G401.6 (cell line): ENCODE data around the gene RNF123.

Experiments used
- FAIRE-seq: peaks from 2 replicates; lab custom pipeline; 2012; peaks lifted over from hg19 to GRCh38; lab: Jason Lieb, UNC

The RNF123 gene

DNA sequence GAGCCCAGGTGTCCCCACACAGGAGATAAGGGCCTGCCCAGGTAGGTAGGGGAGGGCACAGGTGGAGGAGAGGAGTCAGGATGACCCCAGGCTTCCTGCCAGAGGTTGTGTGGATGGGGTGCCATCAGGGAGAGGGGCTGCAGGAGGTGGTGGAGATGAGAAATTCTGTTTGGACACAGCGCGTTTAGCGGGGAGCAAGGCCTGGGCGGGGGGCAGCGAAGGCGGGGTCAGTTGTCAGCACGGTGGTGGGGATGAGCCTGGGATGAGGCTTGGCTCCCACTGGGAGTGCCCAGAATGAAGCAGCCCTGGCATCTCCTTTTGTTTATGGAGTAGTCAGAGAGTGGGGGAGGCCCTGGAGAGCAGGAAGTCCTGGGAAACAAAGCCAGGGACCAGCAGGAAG, 14.6 kb downstream of the RNF123 start:
- no peak for FAIRE-seq

DNA sequence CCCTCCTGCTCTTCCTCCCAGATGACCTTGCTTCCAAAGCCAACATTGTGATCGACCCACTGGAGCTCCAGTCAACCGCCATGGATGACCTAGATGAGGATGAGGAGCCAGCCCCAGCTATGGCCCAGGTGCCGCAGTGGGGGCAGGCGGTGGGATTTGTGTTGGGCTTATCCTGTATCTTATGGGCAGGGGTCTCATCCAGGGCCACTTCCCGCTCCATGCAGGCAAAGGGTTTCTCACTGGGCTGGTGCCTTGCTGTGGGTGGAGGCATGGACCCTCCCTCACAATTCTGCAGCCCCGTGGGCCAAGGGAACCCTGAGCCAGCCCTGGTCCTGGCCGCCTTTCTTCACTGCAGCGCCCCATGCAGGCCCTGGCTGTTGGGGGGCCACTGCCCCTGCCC, 15.3 kb downstream of the RNF123 start:
- no peak for FAIRE-seq

DNA sequence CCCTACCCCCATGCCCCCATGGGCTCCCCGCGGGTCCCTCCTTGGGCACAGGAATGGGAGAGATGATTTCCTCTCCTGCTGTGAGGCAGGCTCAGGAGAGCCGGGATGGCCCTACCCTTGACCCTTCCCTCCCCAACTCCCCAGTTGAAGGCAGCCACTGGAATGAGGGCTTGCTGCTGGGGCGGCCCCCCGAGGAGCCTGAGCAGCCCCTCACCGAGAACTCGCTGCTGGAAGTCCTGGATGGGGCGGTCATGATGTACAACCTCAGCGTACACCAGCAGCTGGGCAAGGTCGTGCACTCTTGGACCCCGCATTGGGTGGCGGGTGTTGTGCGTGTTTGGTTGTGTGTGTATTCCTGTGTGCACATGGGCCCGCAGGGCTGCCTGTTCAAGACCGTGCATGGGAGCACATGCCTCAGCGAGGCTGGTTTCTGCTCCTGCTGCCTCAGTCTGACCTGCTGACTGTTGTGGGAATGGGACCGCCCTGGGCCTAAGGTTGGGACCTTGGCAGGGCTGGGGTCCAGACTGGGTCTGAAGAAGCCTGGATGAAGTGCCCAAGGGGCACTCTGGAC, 16.1 kb downstream of the RNF123 start:
- FAIRE-seq: no peak

DNA sequence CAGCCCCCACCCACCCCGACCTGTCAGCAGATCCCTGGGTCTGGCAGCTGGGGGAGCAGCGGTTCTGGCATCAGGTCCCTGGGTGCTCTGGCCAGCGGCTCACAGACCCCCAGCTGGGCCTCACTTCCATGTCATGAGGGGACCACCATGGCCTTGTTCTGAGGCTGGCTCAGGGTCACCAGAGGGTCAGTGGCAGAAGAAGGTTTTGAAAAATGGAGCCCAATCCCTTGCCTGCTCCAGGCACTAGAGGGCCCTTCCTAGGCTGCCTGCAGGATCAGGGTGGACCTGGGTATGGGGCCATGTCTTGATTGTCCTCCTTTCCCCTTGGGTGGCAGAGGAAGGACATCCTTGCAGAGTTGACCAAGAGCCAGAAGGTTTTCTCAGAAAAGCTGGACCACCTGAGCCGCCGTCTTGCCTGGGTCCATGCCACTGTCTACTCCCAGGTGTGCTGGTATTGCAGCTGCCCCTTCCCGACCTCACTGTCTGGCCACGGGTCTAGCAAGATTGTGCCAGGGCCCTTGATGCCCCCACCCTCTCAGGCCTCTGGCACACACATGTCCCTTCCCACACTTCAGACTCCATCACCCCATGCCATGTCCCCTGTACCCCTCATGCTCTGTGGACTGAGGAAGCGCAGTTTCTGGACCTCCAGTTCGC, 17.2 kb downstream of the RNF123 start:
- FAIRE-seq: no peak

DNA sequence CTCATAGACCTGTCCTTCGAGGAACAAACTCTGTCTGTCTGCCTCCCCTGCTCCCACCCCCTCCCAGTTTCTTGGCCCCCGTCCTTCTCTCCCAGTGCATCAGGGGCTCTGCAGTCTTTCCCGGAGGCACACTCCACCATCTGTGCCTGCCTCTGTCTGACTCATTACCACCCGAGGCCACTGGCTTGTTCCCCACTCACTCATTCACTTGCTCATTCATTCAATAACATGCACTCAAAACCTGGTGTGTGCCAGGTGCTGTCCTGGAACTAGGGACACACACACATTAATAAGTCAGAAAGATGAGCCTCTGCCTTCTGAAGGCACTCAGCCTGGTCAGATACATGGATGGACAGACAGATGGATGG, 17.7 kb downstream of the RNF123 start:
- FAIRE-seq: no peak

DNA sequence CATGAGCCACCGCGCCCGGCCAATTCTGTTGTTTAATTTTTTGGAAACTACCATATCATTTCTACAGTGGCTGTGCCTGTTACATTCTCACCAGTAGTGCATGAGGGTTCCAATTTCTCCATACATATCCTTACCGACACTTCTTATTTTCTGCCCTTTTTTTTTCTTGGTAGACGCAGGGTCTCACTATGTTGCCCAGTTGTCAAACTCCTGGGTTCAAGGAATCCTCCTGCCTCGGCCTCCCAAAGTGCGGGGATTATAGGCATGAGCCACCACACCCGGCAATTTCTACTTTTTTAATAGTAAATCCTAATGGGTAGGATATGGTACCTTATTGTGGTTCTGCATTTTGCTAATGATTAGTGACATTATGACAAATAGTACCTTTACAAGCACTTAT, 20.5 kb downstream of the RNF123 start:
- no peak for FAIRE-seq

DNA sequence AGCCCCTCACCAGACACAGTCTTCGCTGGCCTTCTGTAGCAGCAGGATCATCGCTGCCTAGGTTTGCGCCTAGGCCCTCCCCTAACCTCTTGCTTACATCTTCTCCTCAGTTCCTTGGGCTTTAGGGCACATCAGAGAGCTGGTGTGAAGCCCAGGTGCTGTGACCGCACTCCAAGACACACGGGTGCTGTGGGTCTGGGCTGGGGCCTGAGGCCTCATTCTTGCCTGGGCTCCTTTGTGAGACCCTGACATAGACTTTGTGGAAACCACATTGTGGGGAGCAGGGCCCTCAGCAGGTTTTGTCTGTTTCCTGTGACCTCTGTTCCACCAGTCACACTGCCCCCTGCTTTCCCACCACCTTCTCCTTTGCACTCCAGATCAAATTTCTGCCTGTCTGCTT, 22.1 kb downstream of the RNF123 start:
- no peak for FAIRE-seq

DNA sequence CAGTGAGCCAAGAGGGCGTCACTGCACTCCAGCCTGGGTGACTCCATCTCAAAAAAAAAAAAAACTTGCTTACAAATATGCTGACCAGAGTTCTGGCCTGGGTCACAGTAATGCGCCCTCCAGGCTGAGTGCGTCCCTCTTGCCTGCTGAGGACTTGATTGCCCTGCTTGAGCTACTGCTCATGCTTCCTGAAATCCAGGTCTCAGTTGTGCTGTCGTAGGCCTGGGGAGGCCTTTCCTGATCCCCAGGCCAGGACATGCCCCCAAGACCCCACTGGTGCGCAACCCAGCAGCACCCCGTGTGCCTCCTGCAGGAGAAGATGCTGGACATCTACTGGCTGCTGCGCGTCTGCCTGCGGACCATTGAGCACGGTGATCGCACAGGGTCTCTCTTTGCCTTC, 22.8 kb downstream of the RNF123 start:
- no peak for FAIRE-seq

DNA sequence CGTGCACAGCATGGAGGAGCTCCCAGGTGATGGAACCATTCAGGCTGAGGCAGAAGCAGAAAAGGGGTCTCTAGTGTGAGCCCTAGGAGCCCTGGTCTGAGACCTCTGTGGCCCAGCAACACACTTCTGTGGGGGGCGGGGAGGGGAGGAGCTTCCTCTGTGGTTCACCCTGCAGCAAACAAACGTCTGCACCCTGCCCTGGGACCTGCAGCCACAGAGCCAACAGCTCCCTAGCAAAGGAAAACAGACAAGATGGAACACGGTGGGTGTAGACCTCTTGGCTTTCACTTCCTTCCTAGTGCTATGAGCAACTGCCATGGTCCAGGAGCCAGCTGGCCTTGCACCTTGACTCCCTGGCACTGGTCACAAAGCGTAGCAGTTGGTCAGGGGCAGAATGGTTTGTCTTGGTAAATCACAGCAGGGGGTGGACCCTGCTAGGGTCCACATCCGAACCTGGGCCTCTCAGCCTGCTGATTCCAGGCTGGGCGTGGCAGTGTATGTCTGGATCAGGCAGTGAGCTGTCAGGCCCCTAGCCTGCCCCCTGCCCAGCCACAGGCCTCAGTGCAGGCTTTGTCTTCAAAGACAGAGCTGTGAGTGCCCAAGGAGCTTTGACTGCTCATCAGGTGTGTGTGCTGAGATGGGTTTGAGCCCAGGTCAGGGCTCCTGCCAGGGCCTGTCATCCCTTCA, 23.4 kb downstream of the RNF123 start:
- FAIRE-seq: no peak

DNA sequence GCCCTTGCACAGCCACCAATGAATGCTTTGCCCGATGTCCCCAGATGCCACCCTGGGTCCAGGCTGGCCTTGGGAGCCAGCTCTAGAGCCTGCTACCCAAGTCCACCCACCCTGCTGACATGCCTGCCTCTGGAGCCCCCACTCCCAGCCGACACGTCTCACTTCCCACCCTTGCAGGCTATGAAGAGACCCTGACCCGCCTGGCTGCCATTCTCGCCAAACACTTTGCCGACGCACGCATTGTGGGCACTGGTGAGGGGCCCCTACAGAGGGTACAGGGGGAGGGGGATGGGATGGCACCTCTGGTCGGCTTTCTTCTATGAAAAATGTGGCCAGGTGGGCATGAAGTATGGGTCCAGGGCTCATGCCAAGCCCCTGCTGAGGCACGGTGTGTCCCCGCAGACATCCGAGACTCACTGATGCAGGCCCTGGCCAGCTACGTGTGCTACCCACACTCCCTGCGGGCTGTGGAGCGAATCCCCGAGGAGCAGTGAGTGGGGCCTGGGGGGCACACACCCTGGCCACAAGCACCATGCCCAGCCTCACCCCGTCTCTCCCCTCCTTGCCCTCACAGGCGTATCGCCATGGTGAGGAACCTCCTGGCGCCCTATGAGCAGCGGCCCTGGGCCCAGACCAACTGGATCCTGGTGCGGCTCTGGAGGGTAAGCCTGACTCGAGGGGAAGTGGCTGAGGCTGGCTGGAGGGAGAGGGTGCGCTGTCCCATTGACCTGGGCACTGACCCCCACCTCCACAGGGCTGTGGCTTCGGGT, 24.2 kb downstream of the RNF123 start:
- FAIRE-seq: no peak

DNA sequence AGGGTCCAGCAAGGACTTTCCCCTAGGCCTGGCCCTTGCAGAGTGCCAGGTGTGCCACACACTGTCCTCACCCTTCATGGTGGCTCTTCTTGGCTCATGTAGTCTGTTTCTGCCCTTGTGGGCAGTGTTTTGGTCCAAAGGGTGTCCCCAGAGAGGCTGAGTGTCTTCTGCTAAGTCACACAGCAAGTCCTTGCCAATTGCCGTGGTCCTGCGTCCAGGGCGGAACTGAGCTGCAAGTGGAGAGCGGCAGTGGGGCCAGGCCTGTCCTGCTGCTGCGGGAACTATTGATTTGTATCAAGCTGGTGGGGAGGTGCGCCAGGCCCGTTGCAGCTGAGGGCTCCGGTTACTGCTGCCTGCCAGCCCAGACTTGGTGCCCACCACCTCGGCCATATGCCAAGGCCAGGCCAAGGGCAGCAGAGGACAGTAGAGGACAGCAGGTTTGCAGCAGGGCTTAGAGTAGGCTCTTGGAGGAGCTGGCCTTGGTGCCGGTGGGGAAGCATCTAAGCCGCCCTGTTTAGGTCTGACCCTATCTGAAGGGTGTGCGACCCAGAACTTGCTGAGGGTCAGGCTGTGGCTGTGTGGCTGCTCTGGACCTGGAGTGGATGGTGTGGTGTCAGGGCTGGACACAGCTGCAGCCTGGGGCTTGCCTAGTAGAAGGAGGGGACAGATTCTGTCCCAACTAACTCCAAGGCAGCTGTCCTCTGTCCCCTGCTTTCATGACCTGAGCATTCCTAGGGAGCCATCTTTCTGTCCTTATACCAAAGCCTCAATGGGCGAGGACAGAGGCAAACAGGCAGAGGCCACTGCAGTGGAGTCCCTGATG, 25.6 kb downstream of the RNF123 start:
- no peak for FAIRE-seq

DNA sequence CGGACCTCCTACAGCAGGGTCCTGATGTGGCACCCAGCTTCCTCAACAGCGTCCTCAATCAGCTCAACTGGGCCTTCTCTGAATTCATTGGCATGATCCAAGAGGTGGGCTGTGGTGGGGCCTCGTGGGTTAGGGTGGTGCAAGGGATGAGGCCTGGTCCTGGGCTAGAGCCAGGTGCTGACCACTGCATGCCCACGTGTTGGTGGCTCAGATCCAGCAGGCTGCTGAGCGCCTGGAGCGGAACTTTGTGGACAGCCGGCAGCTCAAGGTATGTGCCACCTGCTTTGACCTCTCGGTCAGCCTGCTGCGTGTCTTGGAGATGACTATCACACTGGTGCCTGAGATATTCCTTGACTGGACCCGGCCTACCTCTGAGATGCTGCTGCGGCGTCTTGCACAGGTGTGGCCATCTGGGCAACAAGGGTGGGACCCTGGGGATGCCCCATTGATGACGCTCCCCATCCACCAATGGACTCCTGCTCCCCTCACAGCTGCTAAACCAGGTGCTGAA, 26.3 kb downstream of the RNF123 start:
- FAIRE-seq: no peak

DNA sequence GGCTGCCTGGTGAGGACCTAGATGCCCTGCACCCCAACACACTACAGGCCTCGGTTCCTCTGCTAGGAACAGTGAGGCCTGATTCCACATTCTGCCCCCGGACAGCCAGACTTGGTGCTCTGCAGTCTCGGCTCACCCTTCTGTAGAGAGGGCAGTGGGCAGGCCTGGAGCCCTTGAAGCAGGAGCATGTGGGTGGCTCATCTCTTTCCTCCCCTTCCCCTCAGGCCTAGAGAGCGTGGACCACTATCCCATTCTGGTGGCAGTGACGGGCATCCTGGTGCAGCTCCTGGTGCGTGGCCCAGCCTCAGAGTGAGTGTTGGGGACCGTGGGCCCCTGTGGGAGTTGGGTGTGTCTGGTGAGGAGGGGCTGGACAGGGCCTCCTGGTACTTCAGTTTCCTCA, 26.8 kb downstream of the RNF123 start:
- FAIRE-seq: no peak

DNA sequence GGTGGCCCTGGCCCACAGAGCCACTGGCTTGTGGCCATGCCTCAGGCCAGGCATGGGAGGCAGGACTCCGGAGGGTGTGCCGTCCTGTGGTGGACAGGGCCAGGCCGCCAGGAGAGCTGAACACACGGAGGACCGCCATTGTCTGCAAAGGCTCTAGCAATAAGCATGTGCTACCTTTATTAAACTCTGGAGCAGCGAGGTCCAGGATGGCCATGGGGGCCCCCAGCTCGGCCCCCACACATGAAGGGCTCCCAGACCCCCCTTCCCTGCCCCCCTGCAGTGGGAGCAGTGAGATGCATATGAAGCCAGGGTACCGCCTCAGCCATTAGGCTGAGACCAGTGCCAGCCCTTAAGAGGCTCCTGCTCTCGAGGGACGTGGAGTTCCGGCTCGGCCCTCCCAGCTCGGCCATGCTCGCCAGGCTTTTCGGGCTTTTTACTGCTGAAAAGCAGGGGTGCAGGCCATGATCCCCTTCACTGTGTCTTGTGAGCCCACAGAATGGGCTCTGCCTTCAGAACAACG, 27.4 kb downstream of the RNF123 start:
- FAIRE-seq: no peak

DNA sequence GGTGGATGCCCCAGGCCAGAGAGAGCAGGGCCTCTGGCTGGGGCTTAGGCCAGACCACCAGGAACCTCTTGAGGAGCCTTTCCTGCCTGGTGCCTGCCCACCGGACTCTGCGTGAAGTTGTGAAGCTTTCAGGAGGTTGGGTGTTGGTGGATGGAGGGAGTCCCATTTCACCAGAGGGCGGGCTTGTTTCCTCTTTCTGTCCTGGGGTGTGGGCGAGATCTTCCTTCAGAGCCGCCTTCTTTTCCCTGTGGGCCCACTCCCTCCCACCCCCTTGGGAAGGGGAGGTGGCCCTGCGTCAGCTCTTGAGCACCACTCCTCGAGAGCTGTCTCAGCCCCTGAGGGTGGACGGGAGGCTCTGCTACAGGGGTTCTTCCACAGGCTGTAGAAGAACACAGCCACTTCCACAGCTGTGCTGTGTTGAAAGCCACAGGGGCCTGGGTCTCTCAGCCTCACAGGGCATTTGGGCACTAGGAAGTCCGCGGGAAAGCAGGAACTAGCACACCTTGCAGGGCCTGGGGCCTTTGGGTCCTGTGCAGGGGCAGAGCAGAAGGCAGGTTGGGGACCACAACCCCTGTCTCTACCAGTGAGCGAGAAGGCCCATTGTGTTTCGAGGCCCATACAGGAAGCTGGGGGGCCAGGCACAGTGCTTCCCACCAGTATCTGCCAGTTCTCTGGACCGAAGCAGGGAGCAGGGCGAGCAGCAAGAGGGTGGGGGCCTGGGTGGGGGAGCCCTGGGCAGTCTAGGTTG, 28.0 kb downstream of the RNF123 start:
- no peak for FAIRE-seq

DNA sequence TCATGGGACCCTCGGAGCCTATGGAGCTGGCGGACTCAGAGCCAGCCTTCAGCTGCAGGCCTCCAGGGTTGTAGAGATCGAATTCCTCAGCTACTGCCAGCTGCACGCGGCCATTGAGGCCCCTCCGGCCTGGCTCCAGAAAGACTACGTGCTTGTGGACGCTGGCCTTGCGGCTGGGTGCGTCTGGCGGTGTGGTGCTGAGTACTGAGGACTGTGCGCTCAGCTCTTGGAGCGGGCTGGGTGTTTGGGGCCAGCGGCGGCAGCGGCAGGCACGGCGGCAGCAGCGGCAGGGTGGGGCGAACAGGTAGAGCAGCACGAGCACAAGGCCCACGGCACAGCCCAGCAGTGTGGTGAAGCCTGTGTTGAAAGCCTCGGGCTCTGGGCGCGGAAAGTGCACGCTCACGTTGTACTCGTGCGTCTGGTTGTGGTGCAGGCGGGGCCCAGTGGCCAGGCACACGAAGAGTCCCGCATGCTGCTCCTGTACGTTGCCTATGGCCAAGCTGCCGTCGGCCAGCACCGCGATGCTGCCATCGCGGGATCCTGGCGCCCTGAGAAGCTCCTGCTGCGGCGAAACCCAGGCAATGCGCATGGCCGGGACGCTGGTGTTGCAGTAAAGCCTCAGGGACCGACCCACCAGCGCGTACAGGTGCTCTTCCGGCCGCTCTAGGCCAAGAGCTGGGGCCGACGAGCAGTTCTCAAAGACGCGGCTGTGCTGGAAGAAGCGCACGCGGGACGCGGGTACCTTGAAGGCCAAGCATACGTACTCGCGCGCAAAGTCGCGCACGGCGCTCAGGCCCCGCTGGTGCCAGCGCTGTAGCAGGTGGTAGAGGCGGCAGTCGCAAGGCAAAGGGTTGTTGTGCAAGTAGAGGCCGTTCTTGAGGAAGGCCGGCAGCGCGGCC, 28.9 kb downstream of the RNF123 start:
- FAIRE-seq: no peak

DNA sequence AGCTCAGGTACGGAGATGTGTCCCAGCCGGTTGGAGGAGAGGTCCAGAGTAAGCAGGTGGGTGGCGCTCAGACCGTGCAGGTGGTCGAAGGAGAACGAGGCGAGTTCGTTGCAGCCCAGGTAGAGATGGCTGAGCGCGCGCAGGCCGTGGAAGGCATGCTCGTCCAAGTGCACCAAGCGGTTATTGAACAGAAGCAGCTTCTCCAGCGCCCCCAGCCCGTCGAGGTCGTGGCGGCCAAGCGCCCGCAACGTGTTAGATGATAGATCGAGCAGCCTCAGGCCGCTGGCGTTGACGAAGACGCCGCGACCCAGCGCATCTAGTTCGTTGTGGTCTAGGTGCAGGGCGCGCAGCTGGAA, 29.5 kb downstream of the RNF123 start:
- FAIRE-seq: no peak

DNA sequence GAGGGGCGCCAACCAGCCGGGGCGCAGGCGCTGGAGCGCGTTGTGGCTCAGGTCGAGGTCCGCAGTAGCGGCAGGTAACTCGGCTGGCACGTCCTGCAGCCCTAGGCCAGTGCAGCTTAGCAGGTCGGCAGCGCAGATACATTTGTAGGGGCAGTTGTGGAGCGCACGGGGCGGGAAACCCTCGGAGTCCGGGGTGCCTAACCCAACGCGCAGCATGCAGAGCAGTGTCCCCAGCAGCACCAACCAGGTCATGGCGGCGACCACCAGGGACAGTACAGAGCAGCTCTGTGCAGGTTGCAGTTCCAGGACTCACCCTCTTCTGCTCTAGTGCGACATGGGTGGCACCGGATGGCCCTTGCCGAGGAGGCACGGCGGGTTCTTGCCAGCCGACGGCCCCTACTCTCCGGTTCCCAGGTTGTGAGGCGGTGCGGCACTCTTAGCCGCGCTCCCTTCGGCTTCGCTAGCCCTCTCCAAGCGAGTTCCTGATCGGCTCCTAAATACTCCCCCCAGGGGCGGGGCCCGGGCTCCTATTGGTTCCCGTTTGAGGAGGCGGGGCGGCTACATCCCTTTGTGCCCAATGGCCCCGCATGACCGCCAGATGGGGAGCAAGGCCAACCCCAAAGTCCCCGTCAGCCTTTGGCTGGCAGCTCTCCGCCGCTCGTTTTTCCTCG, 30.0 kb downstream of the RNF123 start, which contains the start of gene AMIGO3:
Gene AMIGO3 (minus strand): TSS at position 471 of the 671 bp plus-strand sequence. CDS start 219 bp downstream, at position 252.
- FAIRE-seq: no peak

DNA sequence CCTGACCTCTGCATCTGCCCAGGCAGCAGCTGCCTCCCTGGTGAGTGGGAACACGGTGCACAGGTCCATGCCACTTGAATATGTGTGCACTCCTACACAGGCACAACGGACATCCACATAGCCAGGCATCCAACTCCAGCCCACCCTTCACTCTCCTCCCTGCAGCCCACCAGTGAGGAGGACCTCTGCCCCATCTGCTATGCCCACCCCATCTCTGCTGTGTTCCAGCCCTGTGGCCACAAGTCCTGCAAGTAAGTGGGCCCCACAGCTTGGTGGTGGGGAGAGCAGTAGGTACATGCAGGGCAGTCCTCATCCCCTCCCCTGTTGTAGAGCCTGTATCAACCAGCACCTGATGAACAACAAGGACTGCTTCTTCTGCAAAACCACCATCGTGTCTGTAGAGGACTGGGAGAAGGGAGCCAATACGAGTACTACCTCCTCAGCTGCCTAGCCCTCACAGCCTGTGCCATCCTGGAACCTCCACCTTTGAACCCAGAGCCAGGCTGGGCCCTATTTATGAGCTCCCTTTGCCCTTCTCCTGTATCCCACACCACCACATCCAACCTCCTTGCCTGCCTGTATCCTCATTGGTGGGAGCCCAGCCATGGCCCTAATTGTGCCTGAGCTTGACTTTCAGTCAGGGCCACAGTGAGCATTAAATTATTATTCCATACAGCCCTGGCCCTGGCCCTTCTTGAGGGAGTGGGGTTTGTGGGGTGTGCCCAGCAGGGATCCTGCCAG, 31.7 kb downstream of the RNF123 start:
- FAIRE-seq: no peak
